Measurements from ENCODE around the gene PON3. TPM values are rescaled to one million over a fixed set of nuclear protein-coding genes. Genes with fewer than 3 reads are reported as not detected.
A peak's percentile ranks its signal among the peaks of the same experiment; 100 is the strongest.

The PON3 gene
- total and polyA plus RNA-seq, 2 of the 13 experiments (the other 11 are each of a cell fraction or from before 2014, with no cell fraction given), result 23.6 to 37.8 TPM

DNA sequence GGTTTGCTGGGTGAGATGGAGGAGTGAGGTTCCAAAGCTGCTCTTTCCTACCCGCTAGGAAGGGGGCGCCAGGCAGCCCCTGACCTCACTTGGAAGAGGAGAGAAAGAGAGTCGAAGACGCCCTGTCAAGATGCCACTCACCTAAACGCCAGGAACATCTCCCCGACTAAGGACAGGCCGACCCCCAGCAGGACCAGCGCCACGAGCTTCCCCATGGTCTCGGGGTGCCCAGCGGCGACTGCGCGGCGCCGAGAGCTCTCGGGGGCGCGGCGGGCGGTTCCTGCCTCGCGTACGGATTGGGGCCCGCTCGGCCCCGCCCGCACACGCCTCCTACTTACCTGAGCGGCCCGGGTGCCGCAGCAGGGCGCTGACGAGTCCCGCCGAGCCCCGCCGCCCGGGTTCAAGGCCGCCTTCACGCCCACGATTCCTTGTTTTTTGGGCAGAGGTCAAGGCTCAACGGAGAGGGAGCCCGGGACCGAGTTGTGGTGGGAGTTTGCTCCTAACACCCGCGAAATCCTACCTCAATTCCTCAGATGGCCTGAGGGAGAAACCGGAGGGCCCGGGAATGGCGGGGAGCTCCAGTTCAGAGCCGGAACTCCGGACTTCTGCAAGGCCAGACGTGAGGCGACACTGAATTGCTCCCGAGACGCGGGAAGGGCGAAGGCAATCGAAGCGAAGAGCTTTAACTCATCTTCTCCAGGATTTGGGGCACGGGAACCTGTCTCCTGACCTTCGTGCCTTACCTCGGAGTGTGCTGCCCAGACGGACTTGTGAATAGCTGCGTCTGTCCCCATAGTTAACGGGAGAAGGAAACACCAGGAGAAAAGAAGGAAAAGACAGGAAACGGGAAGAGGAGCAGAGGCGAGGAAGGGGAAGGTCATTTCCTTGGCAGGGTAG is at the start of gene PON3 (continued):
- TF ChIP-seq HNF1A (IDR thresholded peaks at IDR 0.05; ENCODE audit: low read depth) (0 out of 2 replicates have a peak, but pooled peaks have one; percentile 13), HNF1A (CRISPR knock-in tag; IDR thresholded peaks at IDR 0.05; ENCODE audit: borderline replicate concordance) (no peak), RAD21 (CRISPR knock-in tag; IDR thresholded peaks at IDR 0.05) (peak; percentile 59), ZSCAN29 (CRISPR knock-in tag; conservative IDR thresholded peaks at IDR 0.05) (peak; percentile 81), IRF2 (CRISPR knock-in tag; IDR thresholded peaks at IDR 0.05) (peak; percentile 72; the same call in 1 of the 2 replicates), ZFP41 (CRISPR knock-in tag; IDR thresholded peaks at IDR 0.05; ENCODE audit: borderline replicate concordance) (no peak), ZNF891 (CRISPR knock-in tag; IDR thresholded peaks at IDR 0.05) (peak; percentile 48; the same call in 1 of the 2 replicates), HMG20A (CRISPR knock-in tag; IDR thresholded peaks at IDR 0.05; ENCODE audit: borderline replicate concordance) (peak; percentile 20; the same call in 1 of the 2 replicates), SKIL (CRISPR knock-in tag; IDR thresholded peaks at IDR 0.05; ENCODE audit: borderline replicate concordance) (no peak), ZNF263 (CRISPR knock-in tag; IDR thresholded peaks at IDR 0.05) (peak; percentile 45; the same call in 1 of the 2 replicates), ZMYM3 (CRISPR knock-in tag; IDR thresholded peaks at IDR 0.05) (peak; percentile 35; the same call in 1 of the 2 replicates), ZNF34 (CRISPR knock-in tag; IDR thresholded peaks at IDR 0.05; ENCODE audit: borderline replicate concordance) (0 out of 2 replicates have a peak, but pooled peaks have one; percentile 26), CCDC6 (CRISPR knock-in tag; IDR thresholded peaks at IDR 0.05) (peak; percentile 40; the same call in 1 of the 2 replicates), CREBL2 (CRISPR knock-in tag; IDR thresholded peaks at IDR 0.05; ENCODE audit: borderline replicate concordance) (no peak), SMC3 (IDR thresholded peaks at IDR 0.05; ENCODE audit: low read length) (peak; percentile 42; the same call in 1 of the 2 replicates), STAG1 (CRISPR knock-in tag; IDR thresholded peaks at IDR 0.05) (peak; percentile 45; the same call in 1 of the 2 replicates), MXI1 (IDR thresholded peaks at IDR 0.05; ENCODE audit: borderline replicate concordance, low read depth, low read length) (peak; percentile 33; the same call in 1 of the 3 replicates), ZNF776 (CRISPR knock-in tag; IDR thresholded peaks at IDR 0.05) (peak; percentile 81; the same call in 1 of the 2 replicates), ZNF296 (CRISPR knock-in tag; conservative IDR thresholded peaks at IDR 0.05) (no peak), KDM2A (CRISPR knock-in tag; IDR thresholded peaks at IDR 0.05; ENCODE audit: borderline replicate concordance, low read depth) (peak; percentile 83), HOXA5 (CRISPR knock-in tag; IDR thresholded peaks at IDR 0.05) (peak; percentile 83)
- TF ChIP-seq, protein P1, sequence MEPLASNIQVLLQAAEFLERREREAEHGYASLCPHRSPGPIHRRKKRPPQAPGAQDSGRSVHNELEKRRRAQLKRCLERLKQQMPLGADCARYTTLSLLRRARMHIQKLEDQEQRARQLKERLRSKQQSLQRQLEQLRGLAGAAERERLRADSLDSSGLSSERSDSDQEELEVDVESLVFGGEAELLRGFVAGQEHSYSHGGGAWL (CRISPR knock-in tag; IDR thresholded peaks at IDR 0.05), result peak; percentile 70

Measured in HepG2 (cell line).